Measurements from ENCODE around the gene MLH3.

- TF ChIP-seq TCF4 (CRISPR knock-in tag; IDR thresholded peaks at IDR 0.05; ENCODE audit: borderline replicate concordance) (no peak), ESRRG (CRISPR knock-in tag; IDR thresholded peaks at IDR 0.05) (no peak), ZNF8 (CRISPR knock-in tag; IDR thresholded peaks at IDR 0.05) (no peak), TSHZ2 (CRISPR knock-in tag; IDR thresholded peaks at IDR 0.05) (no peak)
These were observed 39.1 kb upstream of the MLH3 start for GRCh38 chr14:75090353-75090752.
